ENCODE measurements around the gene TEX44.

Gene TEX44

GRCh38 chr2:231611273-231612108, 18.8 kb downstream of the TEX44 start:
- DNase-seq: peak; percentile 85

GRCh38 chr2:231612109-231612455, 19.4 kb downstream of the TEX44 start:
- DNase-seq: peak; percentile 68

- peak; percentile 93 for DNase-seq
Observed at GRCh38 chr2:231612456-231613330, 20.0 kb downstream of the TEX44 start.

- DNase-seq: no peak
Observed at GRCh38 chr2:231613331-231613662, 20.6 kb downstream of the TEX44 start.

- DNase-seq: peak; percentile 86
Observed at GRCh38 chr2:231613663-231614558, 21.2 kb downstream of the TEX44 start.

GRCh38 chr2:231614559-231615057, 21.9 kb downstream of the TEX44 start:
- DNase-seq: no peak

GRCh38 chr2:231615058-231615671, 22.5 kb downstream of the TEX44 start:
- DNase-seq: no peak

- DNase-seq: no peak
Observed at GRCh38 chr2:231616296-231616695, 23.6 kb downstream of the TEX44 start.

- peak; percentile 53 for DNase-seq
Observed at GRCh38 chr2:231617059-231617926, 24.6 kb downstream of the TEX44 start.

- DNase-seq: no peak
Observed at GRCh38 chr2:231621051-231621879, 28.6 kb downstream of the TEX44 start.

GRCh38 chr2:231622963-231623362, 30.3 kb downstream of the TEX44 start:
- DNase-seq: no peak

- no peak for DNase-seq
Observed at GRCh38 chr2:231626449-231626848, 33.8 kb downstream of the TEX44 start.

GRCh38 chr2:231627384-231628120, 34.9 kb downstream of the TEX44 start:
- DNase-seq: peak; percentile 50

GRCh38 chr2:231632559-231633142, 40.0 kb downstream of the TEX44 start:
- peak; percentile 68 for DNase-seq

GRCh38 chr2:231633241-231633976, 40.7 kb downstream of the TEX44 start:
- DNase-seq: no peak

- DNase-seq: no peak
Observed at GRCh38 chr2:231634412-231634811, 41.7 kb downstream of the TEX44 start.

- peak; percentile 39 for DNase-seq
Observed at GRCh38 chr2:231634951-231635875, 42.5 kb downstream of the TEX44 start.

Data from fibroblast of skin of right biceps (primary cell).